Lower leg skin (tissue), 3 donors: Measurements from ENCODE around the gene SLC25A26.

Source experiments
- POLR2A ChIP-seq, 2 donors: fragments of 450-650 bp; IDR thresholded peaks; one replicate each; pipeline ENCODE4 v1.6.1; 2016 to 2017; ENCODE audit warnings: antibody characterized with exemption in 2 of 2, mild to moderate bottlenecking in 1 of 2, moderate library complexity in 1 of 2
- TF ChIP-seq, protein P1 (sequence below), 3 donors: fragments of 450-650 bp; IDR thresholded peaks; one replicate each; pipeline ENCODE4 v1.5.1; 2016; ENCODE audit warnings: antibody characterized with exemption in 3 of 3, mild to moderate bottlenecking in 3 of 3, moderate library complexity in 2 of 3

DNA sequence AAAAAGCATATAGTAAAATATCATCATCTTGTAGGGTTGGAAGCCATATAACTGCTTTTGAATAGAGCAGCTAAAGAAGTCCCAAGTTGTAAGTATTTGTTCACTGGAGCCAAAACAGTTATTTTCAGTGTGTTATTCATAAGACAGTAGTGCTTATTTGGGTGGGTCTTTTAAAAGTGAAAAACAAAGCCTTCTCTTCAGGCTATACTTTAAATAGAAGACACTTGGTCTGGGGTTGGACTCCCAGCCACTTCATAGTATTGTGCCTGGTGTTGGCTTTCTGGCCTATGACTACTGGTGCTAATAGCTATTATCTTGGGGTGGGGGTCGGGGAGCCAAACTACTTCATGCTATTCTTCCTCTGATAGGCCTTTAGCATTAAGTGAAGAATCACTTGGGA, 135.2 kb downstream of the SLC25A26 start:
- TF ChIP-seq POLR2A (IDR thresholded peaks at IDR 0.05) = no peak
- TF ChIP-seq, protein P1, sequence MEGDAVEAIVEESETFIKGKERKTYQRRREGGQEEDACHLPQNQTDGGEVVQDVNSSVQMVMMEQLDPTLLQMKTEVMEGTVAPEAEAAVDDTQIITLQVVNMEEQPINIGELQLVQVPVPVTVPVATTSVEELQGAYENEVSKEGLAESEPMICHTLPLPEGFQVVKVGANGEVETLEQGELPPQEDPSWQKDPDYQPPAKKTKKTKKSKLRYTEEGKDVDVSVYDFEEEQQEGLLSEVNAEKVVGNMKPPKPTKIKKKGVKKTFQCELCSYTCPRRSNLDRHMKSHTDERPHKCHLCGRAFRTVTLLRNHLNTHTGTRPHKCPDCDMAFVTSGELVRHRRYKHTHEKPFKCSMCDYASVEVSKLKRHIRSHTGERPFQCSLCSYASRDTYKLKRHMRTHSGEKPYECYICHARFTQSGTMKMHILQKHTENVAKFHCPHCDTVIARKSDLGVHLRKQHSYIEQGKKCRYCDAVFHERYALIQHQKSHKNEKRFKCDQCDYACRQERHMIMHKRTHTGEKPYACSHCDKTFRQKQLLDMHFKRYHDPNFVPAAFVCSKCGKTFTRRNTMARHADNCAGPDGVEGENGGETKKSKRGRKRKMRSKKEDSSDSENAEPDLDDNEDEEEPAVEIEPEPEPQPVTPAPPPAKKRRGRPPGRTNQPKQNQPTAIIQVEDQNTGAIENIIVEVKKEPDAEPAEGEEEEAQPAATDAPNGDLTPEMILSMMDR (IDR thresholded peaks at IDR 0.05) = no peak
